IMR-90 (cell line): ENCODE data around the gene MPPED1. TPM values are rescaled to one million over a fixed set of nuclear protein-coding genes. Genes with fewer than 3 reads are reported as not detected.

Experiments
- ATAC-seq: fragments of 200-7000 bp; cut with Tn5 transposase; 2 replicates; pipeline ENCODE4 v1.9.1; 2020; ENCODE audit warnings: low read depth, mild to moderate bottlenecking, moderate library complexity
- BruUV-seq: library from RNA; stranded (reverse); fragments of 400-500 nt; replicated peaks from 2 replicates; lab custom pipeline; 2021; lab: Mats Ljungman, UMichigan
- CTCF ChIA-PET: fragments of 300-600 bp; formaldehyde crosslinking; extraction: SDS; loops from one replicate; lab custom pipeline; 2021; ENCODE audit warnings: antibody characterized with exemption; lab: Yijun Ruan, JAX
- POLR2A ChIA-PET: fragments of 300-600 bp; sonication (Branson Sonifier 250); formaldehyde crosslinking; loops from one replicate; lab custom pipeline; 2022; ENCODE audit warnings: antibody characterized with exemption; ENCODE audit not compliant: unreplicated experiment; lab: Charles Lee
- DNase-seq: peaks from one replicate; pipeline ENCODE4 v3.0.0; 2013
- H2AFZ ChIP-seq: replicated peaks from 2 replicates; pipeline ENCODE3; 2013; ENCODE audit warnings: low read length, mild to moderate bottlenecking; ENCODE audit not compliant: poor library complexity
- H2AK5ac ChIP-seq: 2 replicates; pipeline ENCODE4 v1.6.1; 2013; ENCODE audit warnings: low read depth, low read length, inconsistent platforms
- H2AK9ac ChIP-seq: replicated peaks from 2 replicates; pipeline ENCODE3; 2013; ENCODE audit warnings: mild to moderate bottlenecking, low read depth, low read length, moderate library complexity; ENCODE audit not compliant: poor library complexity
- H2BK120ac ChIP-seq: 2 replicates; pipeline ENCODE4 v1.6.1; 2013; ENCODE audit warnings: low read depth, low read length, inconsistent platforms
- H2BK15ac ChIP-seq: 3 replicates; pipeline ENCODE4 v1.6.1; 2013; ENCODE audit warnings: low read depth, low read length, inconsistent platforms
- H2BK20ac ChIP-seq: 2 replicates; pipeline ENCODE4 v1.6.1; 2013; ENCODE audit warnings: low read depth, mild to moderate bottlenecking, inconsistent platforms, low read length, moderate library complexity
- H2BK5ac ChIP-seq: 2 replicates; pipeline ENCODE4 v1.6.1; 2013; ENCODE audit warnings: mild to moderate bottlenecking, low read depth, low read length, inconsistent platforms; ENCODE audit not compliant: poor library complexity, severe bottlenecking
- H3K14ac ChIP-seq: replicated peaks from 2 replicates; pipeline ENCODE4 v1.6.1; 2013; ENCODE audit warnings: low read depth, low read length, inconsistent platforms
- H3K18ac ChIP-seq: 2 replicates; pipeline ENCODE4 v1.6.1; 2013; ENCODE audit warnings: low read depth, low read length, control low read depth
- H3K23ac ChIP-seq: 2 replicates; pipeline ENCODE4 v1.6.1; 2013; ENCODE audit warnings: low read depth, low read length, inconsistent platforms
- H3K27ac ChIP-seq: 2 replicates; pipeline ENCODE4 v1.5.1; 2013; ENCODE audit warnings: mild to moderate bottlenecking, control low read depth, low read length; ENCODE audit not compliant: insufficient read depth
- H3K27me3 ChIP-seq: 2 replicates; pipeline ENCODE4 v1.6.1; 2013; ENCODE audit warnings: low read length; ENCODE audit not compliant: control insufficient read depth, insufficient read depth
- H3K36me3 ChIP-seq: 2 replicates; pipeline ENCODE4 v1.6.1; 2013; ENCODE audit warnings: low read length, mixed read lengths; ENCODE audit not compliant: control insufficient read depth, insufficient read depth
- H3K4ac ChIP-seq: 2 replicates; pipeline ENCODE4 v1.6.1; 2013; ENCODE audit warnings: low read depth, low read length, inconsistent platforms
- H3K4me1 ChIP-seq: 2 replicates; pipeline ENCODE4 v1.6.1; 2013; ENCODE audit warnings: low read length, mixed read lengths; ENCODE audit not compliant: control insufficient read depth, insufficient read depth
- H3K4me2 ChIP-seq: 2 replicates; pipeline ENCODE4 v1.6.1; 2013; ENCODE audit warnings: low read depth, mild to moderate bottlenecking, control low read depth, low read length, moderate library complexity
- H3K4me3 ChIP-seq: 2 replicates; pipeline ENCODE4 v1.5.1; 2013; ENCODE audit warnings: low read depth, mild to moderate bottlenecking, control low read depth, low read length, moderate library complexity; ENCODE audit not compliant: insufficient read depth
- H3K56ac ChIP-seq: 2 replicates; pipeline ENCODE4 v1.6.1; 2013; ENCODE audit warnings: low read length, inconsistent platforms; ENCODE audit not compliant: insufficient read depth; ENCODE audit errors: extremely low read depth
- H3K79me1 ChIP-seq, 2 experiments: 2 replicates each; pipeline ENCODE4 v1.6.1; 2013; ENCODE audit warnings: low read length in 2 of 2, inconsistent platforms in 1 of 2, low read depth in 1 of 2
- H3K9ac ChIP-seq: 2 replicates; pipeline ENCODE4 v1.6.1; 2013; ENCODE audit warnings: low read depth, low read length, control low read depth
- H3K9me1 ChIP-seq: 2 replicates; pipeline ENCODE4 v1.6.1; 2013; ENCODE audit warnings: low read length, inconsistent platforms; ENCODE audit not compliant: insufficient read depth
- H3K9me3 ChIP-seq: 2 replicates; pipeline ENCODE4 v1.6.1; 2013; ENCODE audit warnings: low read length; ENCODE audit not compliant: control insufficient read depth, insufficient read depth
- H4K20me1 ChIP-seq: 2 replicates; pipeline ENCODE4 v1.6.1; 2013; ENCODE audit warnings: low read length, inconsistent platforms; ENCODE audit not compliant: insufficient read depth
- H4K5ac ChIP-seq: 2 replicates; pipeline ENCODE4 v1.6.1; 2013; ENCODE audit warnings: mild to moderate bottlenecking, low read depth, low read length, control low read depth
- H4K8ac ChIP-seq, 2 experiments: 2 replicates each; pipeline ENCODE4 v1.6.1; 2013; ENCODE audit warnings: low read depth in 2 of 2, low read length in 2 of 2, control low read depth in 1 of 2, inconsistent platforms in 1 of 2
- H4K91ac ChIP-seq: 2 replicates; pipeline ENCODE4 v1.6.1; 2013; ENCODE audit warnings: low read depth, low read length, inconsistent platforms; ENCODE audit not compliant: insufficient read depth
- CEBPB ChIP-seq: IDR thresholded peaks from 2 replicates; pipeline ENCODE4 v1.6.1; 2012; ENCODE audit warnings: low read depth, low read length, improper control_type of control experiment
- CHD1 ChIP-seq: IDR thresholded peaks from 2 replicates; pipeline ENCODE4 v1.6.1; 2012; ENCODE audit warnings: low read depth, low read length, improper control_type of control experiment
- CTCF ChIP-seq: conservative IDR thresholded peaks from 2 replicates; pipeline ENCODE4 v1.5.1; 2012; ENCODE audit warnings: mild to moderate bottlenecking, low read depth, low read length, improper control_type of control experiment
- FOS ChIP-seq: fragments of 150-350 bp; IDR thresholded peaks from 2 replicates; pipeline ENCODE4 v1.6.1; 2016; ENCODE audit warnings: low read depth, low read length
- MAFK ChIP-seq: IDR thresholded peaks from 2 replicates; pipeline ENCODE4 v1.6.1; 2012; ENCODE audit warnings: low read depth, low read length, improper control_type of control experiment
- MXI1 ChIP-seq: IDR thresholded peaks from 2 replicates; pipeline ENCODE4 v1.6.1; 2012; ENCODE audit warnings: low read depth, mild to moderate bottlenecking, low read length, moderate library complexity, borderline replicate concordance
- NFE2L2 ChIP-seq: fragments of 150-350 bp; IDR thresholded peaks from 2 replicates; pipeline ENCODE4 v1.6.1; 2016; ENCODE audit warnings: low read depth, mild to moderate bottlenecking, low read length
- POLR2A ChIP-seq: IDR thresholded peaks from 2 replicates; pipeline ENCODE4 v1.6.1; 2012; ENCODE audit warnings: mild to moderate bottlenecking, low read depth, low read length
- RAD21 ChIP-seq: IDR thresholded peaks from 2 replicates; pipeline ENCODE4 v1.6.1; 2012; ENCODE audit warnings: low read length, improper control_type of control experiment
- RCOR1 ChIP-seq: IDR thresholded peaks from 2 replicates; pipeline ENCODE4 v1.6.1; 2012; ENCODE audit warnings: mild to moderate bottlenecking, low read length, improper control_type of control experiment; ENCODE audit not compliant: insufficient replicate concordance
- RFX5 ChIP-seq: IDR thresholded peaks from 2 replicates; pipeline ENCODE4 v1.8.0; 2012; ENCODE audit warnings: low read depth, mild to moderate bottlenecking, low read length, moderate library complexity
- SMC3 ChIP-seq: fragments of 150-350 bp; IDR thresholded peaks from 2 replicates; pipeline ENCODE4 v1.6.1; 2016; ENCODE audit warnings: low read depth, mild to moderate bottlenecking, antibody characterized with exemption, low read length, moderate library complexity
- WGBS, 2 experiments: methylation state at CpG; one replicate each; pipeline versions ENCODE4 v1.1.5 to v1.1.7; 2013; ENCODE audit warnings: missing lambda C conversion rate in 2 of 2; ENCODE audit not compliant: insufficient read length in 1 of 2; ENCODE audit errors: extremely low coverage in 2 of 2; 5-methylcytosine and 5-hydroxymethylcytosine counted together
- dilution Hi-C: fragments of 300-500 bp; cut with HindIII; formaldehyde crosslinking; loops from one replicate; pipeline ENCODE4 v1.14.3; 2018; ENCODE audit warnings: low sequenced_read_pairs; ENCODE audit not compliant: unreplicated experiment
- in situ Hi-C: fragments of 300-500 bp; cut with MboI; formaldehyde crosslinking; loops from 3 replicates; pipeline ENCODE4 v1.14.3; 2019; ENCODE audit warnings: low sequenced_read_pairs, inconsistent platforms, mixed read lengths
- intact Hi-C: fragments of 100-400 bp; cut with micrococcal nuclease; formaldehyde crosslinking; loops from 2 replicates; pipeline ENCODE4 v1.10.0; 2022
- polyA plus RNA-seq, 3 experiments: library from polyadenylated mRNA; depleted of rRNA; stranded (reverse); fragments of >200 nt; gene quantifications; 2 replicates each; pipeline ENCODE4 v1.2.3, GENCODE V29; 2012; ENCODE audit warnings: low replicate concordance in 1 of 3
- total RNA-seq: library from RNA; depleted of rRNA; stranded (reverse); fragments of >200 nt; gene quantifications from 2 replicates; pipeline ENCODE4 v1.2.3, GENCODE V29; 2012
- TF ChIP-seq, protein P1 (sequence below): fragments of 150-350 bp; IDR thresholded peaks from 2 replicates; pipeline ENCODE4 v1.6.1; 2016; ENCODE audit warnings: low read depth, mild to moderate bottlenecking, low read length, moderate library complexity, borderline replicate concordance

Gene MPPED1
- total and polyA plus RNA-seq, 2 of the 4 experiments (the other 2 are of a cell fraction): not detected

GRCh38 chr22:43526117-43526655 is 114.4 kb downstream of the MPPED1 start:
- Histone ChIP-seq H3K9me1 (no peaks in the 10 kb centered on the region), H3K27me3 (no peaks in the 10 kb centered on the region), H3K23ac (no peak overlapping the region), H3K79me1 (no peaks in the 10 kb centered on the region), H3K56ac (no peak overlapping the region), H4K91ac (no peak overlapping the region), H2BK5ac (no peak overlapping the region), H2AK5ac (no peak overlapping the region), H3K27ac (no peak overlapping the region), H4K20me1 (no peaks in the 10 kb centered on the region), H3K18ac (no peak overlapping the region), H2BK15ac (no peak overlapping the region), H4K8ac (no peak overlapping the region), H3K14ac (no peak overlapping the region), H2AFZ (no peak overlapping the region), H3K4me2 (no peak overlapping the region), H3K36me3 (no peaks in the 10 kb centered on the region), H3K4ac (no peak overlapping the region), H3K4me3 (no peak overlapping the region), H2BK120ac (no peak overlapping the region), H2BK20ac (no peak overlapping the region), H3K9ac (no peak overlapping the region), H3K9me3 (no peaks in the 10 kb centered on the region), H2AK9ac (no peak overlapping the region), H3K4me1 (no peaks in the 10 kb centered on the region), H4K5ac (no peak overlapping the region)
- dilution Hi-C loops (no loop called here), intact Hi-C loops (no loop called here), in situ Hi-C loops (no loop called here)
- ATAC-seq (no peak), DNase-seq (no peak)
- no peak for TF ChIP-seq MXI1
- TF ChIP-seq CEBPB: no peak
- TF ChIP-seq, protein P1, sequence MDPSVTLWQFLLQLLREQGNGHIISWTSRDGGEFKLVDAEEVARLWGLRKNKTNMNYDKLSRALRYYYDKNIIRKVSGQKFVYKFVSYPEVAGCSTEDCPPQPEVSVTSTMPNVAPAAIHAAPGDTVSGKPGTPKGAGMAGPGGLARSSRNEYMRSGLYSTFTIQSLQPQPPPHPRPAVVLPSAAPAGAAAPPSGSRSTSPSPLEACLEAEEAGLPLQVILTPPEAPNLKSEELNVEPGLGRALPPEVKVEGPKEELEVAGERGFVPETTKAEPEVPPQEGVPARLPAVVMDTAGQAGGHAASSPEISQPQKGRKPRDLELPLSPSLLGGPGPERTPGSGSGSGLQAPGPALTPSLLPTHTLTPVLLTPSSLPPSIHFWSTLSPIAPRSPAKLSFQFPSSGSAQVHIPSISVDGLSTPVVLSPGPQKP: no peak
- TF ChIP-seq POLR2A: no peak
- no peak for TF ChIP-seq RFX5
- TF ChIP-seq RCOR1: no peak
- TF ChIP-seq NFE2L2: no peak
- no peak for TF ChIP-seq MAFK
- no peak for TF ChIP-seq RAD21
- TF ChIP-seq CTCF: no peak
- TF ChIP-seq FOS: no peak
- no peak for TF ChIP-seq CHD1
- TF ChIP-seq SMC3: no peak
- ChIA-PET POLR2A (no interaction called here), CTCF (no interaction called here)
- BruUV-seq: no TSS peak
- WGBS, 2 experiments: 87% methylated on average over 4 of the region's 7 CpGs; no CpG with 5 or more reads in 1 of the 2 experiments
